GM10266 (cell line): ENCODE measurements around the gene FOXP1.

Source experiments
- DNase-seq: peaks from one replicate; pipeline ENCODE4 v3.0.0; 2012; ENCODE audit errors: extremely low spot score
- TF ChIP-seq, protein P1 (sequence below): IDR thresholded peaks from 2 replicates; pipeline ENCODE4 v1.5.1; 2012; ENCODE audit warnings: mild to moderate bottlenecking, low read depth; ENCODE audit not compliant: control insufficient read depth, insufficient read depth; ENCODE audit errors: missing control alignments

FOXP1 gene

DNA sequence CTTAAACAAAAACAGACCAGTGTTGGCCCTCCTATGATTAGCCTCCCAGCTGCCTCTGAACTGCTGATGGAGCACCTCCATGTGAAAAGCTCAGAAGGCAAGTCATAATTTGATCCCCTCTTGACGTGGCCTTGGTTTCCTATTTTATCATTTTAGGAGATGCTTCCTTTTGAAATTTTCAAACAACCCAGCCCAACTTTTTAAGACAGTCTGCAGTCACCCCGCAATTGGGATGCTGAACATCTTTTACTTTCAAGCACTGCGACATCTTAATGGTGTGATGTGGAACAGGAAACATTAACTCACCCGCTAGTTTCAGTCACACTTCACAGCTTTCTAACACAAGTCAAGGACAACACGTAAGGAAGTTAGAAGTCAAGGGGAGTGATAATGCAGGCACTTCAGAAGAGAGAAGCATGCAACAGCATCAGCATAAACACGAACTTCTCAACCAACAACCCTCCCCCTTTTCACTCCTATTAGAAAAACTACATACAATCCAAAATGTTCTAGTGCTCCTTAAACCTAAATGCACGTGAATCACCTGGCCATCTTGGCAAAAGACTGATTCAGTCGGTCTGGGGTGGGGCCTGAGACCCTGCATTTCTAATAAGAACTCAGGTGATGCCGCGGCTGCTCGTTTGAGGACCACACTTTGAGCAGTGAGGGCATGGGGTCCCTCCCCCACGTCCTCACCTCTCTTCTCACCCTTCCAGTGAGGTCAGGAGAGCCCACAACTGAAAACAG, 161.5 kb downstream of the FOXP1 start:
- TF ChIP-seq, protein P1, sequence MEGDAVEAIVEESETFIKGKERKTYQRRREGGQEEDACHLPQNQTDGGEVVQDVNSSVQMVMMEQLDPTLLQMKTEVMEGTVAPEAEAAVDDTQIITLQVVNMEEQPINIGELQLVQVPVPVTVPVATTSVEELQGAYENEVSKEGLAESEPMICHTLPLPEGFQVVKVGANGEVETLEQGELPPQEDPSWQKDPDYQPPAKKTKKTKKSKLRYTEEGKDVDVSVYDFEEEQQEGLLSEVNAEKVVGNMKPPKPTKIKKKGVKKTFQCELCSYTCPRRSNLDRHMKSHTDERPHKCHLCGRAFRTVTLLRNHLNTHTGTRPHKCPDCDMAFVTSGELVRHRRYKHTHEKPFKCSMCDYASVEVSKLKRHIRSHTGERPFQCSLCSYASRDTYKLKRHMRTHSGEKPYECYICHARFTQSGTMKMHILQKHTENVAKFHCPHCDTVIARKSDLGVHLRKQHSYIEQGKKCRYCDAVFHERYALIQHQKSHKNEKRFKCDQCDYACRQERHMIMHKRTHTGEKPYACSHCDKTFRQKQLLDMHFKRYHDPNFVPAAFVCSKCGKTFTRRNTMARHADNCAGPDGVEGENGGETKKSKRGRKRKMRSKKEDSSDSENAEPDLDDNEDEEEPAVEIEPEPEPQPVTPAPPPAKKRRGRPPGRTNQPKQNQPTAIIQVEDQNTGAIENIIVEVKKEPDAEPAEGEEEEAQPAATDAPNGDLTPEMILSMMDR, result no peak
- peak; percentile 36 for DNase-seq

DNA sequence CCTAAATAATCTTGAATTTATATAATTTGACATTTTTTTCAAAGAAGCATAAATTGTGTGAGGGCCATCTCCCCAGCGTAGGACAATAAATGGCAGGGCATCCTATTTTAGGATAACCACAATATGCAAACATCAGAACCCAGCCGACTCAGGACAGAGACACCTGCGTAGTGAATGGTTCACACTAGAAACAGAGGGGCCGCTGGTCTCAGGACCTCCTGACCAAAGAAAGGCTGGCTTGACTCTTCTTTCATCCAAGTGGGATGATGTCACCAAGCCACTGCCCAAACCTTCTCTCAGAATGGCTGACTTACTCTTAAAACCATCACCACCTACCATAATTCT, 162.1 kb downstream of the FOXP1 start:
- no peak for DNase-seq
- TF ChIP-seq, protein P1, result no peak

DNA sequence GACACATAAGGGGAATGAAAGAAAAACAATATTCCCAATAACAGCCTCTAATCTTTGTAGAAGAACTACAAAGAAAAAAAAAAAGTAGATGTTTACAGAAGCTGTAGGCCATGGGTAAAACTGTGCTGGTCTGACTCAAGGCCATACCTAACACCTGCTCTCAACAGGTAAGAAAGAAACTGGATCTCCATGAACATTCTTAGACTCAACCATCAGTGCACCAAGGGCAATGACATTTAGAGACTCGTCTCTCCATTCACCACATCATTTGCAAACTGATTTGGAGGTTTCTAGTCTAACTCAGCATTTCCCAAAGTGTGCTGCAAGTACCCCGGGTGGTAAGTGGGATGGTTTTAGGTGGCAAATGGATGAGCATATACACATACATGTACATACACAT, 164.2 kb downstream of the FOXP1 start:
- TF ChIP-seq, protein P1, result no peak
- DNase-seq, result no peak

DNA sequence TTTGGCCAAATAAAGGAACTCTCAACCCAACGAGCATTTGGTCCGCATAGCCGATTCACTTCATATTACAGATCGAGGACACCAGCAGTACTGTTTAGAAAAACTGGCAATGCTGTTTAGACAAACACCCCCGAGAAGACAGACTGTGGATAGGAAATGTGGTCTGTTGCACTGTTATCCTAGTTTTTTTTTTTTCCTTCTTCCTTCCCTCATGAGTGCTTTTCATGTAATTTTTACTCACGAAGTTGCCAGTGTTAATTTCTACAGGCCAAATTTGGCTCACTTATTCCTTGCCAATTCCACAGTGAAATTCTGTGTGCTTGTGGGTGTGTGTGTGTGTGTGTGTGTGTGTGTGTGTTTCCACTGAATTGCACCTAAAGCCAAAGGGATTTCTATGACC, 165.7 kb downstream of the FOXP1 start:
- no peak for DNase-seq
- TF ChIP-seq, protein P1, result no peak

DNA sequence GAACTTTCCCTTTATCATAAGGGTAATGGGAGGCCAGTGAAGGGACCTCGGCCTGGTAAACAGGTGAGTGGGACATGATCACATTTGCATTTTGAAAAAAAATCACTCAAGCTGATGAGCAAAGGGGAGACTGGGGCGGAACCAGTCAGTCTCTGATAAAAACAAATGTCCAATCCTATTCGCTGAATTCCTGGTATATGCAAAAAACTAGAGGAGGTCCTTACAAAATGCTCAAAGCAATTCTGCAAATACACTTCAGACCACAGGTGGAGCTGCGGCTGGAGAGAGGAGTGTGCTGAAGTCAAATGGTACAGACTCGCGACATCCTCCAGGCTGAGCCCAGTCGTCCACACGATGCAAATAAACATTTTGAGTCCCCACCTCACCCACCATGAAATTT, 166.7 kb downstream of the FOXP1 start:
- TF ChIP-seq, protein P1, result no peak
- no peak for DNase-seq

DNA sequence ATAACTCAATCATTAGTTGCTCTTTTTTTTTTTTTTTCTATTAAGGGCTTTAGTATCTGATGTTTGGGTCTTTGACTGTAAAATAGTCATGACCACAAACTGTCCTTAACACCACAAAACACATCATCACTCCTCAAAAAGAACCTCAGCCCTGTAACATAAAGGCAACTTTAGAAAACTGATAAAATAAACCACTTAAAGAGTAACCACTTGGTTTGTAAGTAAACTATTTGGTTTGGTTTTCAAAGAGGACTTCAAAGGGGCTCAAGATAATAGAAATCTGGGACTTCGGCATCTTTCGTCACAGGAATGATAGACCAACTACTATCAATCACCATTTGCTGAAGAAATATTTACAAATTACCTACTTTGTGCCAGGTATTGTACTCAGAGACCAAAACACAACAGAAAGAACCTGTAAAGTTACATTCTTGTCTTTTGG, 167.8 kb downstream of the FOXP1 start:
- no peak for DNase-seq
- TF ChIP-seq, protein P1, result no peak

DNA sequence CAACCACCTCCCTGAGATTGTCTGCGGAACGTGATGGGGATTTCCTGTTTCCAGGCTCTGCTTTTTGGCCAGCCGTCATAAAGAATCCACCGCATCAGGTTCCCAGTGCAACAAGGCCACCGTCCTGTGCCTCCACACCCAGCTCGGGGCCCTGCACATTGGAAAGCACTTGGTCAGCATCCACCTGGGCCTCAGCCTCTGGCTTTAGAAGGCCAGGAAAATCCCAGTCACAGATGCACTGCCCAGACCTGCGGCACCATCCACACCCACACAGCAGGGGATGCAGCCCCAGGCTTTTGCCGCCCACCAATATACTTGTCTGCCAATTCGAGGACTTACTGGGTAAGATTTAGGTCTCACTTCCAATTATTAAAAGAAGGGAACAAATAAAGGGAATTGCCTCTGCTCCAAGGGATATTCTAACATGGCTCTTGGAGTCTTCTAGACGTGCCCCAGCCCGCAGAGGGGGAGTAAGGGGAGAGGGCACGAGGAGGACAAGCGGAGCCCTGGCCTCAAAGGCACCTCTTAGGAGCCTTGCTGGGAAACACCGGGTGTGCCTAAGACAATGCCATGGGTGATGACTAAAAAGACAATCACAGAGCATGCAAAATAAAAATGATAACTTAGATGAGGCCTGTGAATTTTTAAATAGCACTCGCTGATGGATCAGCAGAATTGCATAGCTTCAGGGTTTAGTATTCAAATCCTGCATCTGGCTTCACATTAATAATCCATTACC, 169.2 kb downstream of the FOXP1 start:
- TF ChIP-seq, protein P1, result no peak
- no peak for DNase-seq
